ENCODE results near the gene PTPN14. TPM values are rescaled to one million over a fixed set of nuclear protein-coding genes. Genes with fewer than 3 reads are reported as not detected.

The PTPN14 gene
- total RNA-seq, 1 experiment from 2014 or later = 37.5 TPM

- no peak overlapping the region for H3K9ac ChIP-seq (ENCODE audit: low read length)
- H3K4me1 ChIP-seq (ENCODE audit: control insufficient read depth in 1 of 2, insufficient read depth in 2 of 2, low read length in 2 of 2) = no peaks in the 10 kb centered on the region
- ChIA-PET POLR2A (no interaction called here), RAD21 (ENCODE audit: low non-redundant PET in 1 of 2, low total read pairs in 2 of 2, uncharacterized antibody in 2 of 2, unreplicated experiment in 2 of 2) (no interaction called here), CTCF (no interaction called here)
- no peaks in the 10 kb centered on the region for H3K9me3 ChIP-seq (ENCODE audit: control insufficient read depth in 1 of 2, insufficient read depth in 1 of 2, low read depth in 1 of 2, low read length in 2 of 2)
- no peaks in the 10 kb centered on the region for H3K9me2 ChIP-seq (ENCODE audit: insufficient read depth)
- H2AFZ ChIP-seq (ENCODE audit: low read depth, low read length, poor library complexity, severe bottlenecking) = no peak overlapping the region
- H3K4me2 ChIP-seq (ENCODE audit: low read length) = no peak overlapping the region
- no peak for ATAC-seq
- H3K79me2 ChIP-seq (ENCODE audit: insufficient read depth, low read length) = no peaks in the 10 kb centered on the region
- no peaks in the 10 kb centered on the region for H3K27me3 ChIP-seq (ENCODE audit: insufficient read depth, low read length)
- H3K27ac ChIP-seq (ENCODE audit: low read depth, low read length) = no peak overlapping the region
- no peak overlapping the region for H3K4me3 ChIP-seq (replicated peaks in 1 of 2; ENCODE audit: low read depth in 1 of 2, low read length in 2 of 2)
- no peak for TF ChIP-seq MAX (IDR thresholded peaks at IDR 0.05)
- TF ChIP-seq SIN3A (IDR thresholded peaks at IDR 0.05; ENCODE audit: low read depth) = no peak
- TF ChIP-seq CBX3 (IDR thresholded peaks at IDR 0.05; ENCODE audit: low read depth) = no peak
- TF ChIP-seq POLR2A (IDR thresholded peaks at IDR 0.05; ENCODE audit: borderline replicate concordance, extremely low read depth, insufficient read depth, insufficient read length) = no peak
- no peak for TF ChIP-seq EZH2 (IDR thresholded peaks at IDR 0.05)
- TF ChIP-seq, protein P1, sequence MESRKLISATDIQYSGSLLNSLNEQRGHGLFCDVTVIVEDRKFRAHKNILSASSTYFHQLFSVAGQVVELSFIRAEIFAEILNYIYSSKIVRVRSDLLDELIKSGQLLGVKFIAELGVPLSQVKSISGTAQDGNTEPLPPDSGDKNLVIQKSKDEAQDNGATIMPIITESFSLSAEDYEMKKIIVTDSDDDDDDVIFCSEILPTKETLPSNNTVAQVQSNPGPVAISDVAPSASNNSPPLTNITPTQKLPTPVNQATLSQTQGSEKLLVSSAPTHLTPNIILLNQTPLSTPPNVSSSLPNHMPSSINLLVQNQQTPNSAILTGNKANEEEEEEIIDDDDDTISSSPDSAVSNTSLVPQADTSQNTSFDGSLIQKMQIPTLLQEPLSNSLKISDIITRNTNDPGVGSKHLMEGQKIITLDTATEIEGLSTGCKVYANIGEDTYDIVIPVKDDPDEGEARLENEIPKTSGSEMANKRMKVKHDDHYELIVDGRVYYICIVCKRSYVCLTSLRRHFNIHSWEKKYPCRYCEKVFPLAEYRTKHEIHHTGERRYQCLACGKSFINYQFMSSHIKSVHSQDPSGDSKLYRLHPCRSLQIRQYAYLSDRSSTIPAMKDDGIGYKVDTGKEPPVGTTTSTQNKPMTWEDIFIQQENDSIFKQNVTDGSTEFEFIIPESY (IDR thresholded peaks at IDR 0.05; ENCODE audit: extremely low read depth, insufficient replicate concordance, low read length) = no peak
- TF ChIP-seq, protein P2, sequence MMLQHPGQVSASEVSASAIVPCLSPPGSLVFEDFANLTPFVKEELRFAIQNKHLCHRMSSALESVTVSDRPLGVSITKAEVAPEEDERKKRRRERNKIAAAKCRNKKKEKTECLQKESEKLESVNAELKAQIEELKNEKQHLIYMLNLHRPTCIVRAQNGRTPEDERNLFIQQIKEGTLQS (IDR thresholded peaks at IDR 0.05) = no peak
- no peak for TF ChIP-seq RAD21 (IDR thresholded peaks at IDR 0.05; ENCODE audit: low read depth)
- no peak for TF ChIP-seq ZFX (IDR thresholded peaks at IDR 0.05)
- TF ChIP-seq SP1 (IDR thresholded peaks at IDR 0.05; ENCODE audit: low read depth) = no peak
- TF ChIP-seq CEBPB (IDR thresholded peaks at IDR 0.05; ENCODE audit: low read depth) = no peak
- TF ChIP-seq TCF7L2 (IDR thresholded peaks at IDR 0.05; ENCODE audit: borderline replicate concordance, extremely low read depth, insufficient read depth, insufficient read length) = no peak
- no peaks in the 10 kb centered on the region for H4K20me1 ChIP-seq (ENCODE audit: insufficient read depth)
- no peak for DNase-seq (ENCODE audit: low read depth, low spot score)
- no TSS peak for BruUV-seq (replicated peaks)
- no peaks in the 10 kb centered on the region; a peak in 1 of 4 replicates for H3K36me3 ChIP-seq (ENCODE audit: control insufficient read depth in 1 of 2, insufficient read depth in 2 of 2, low read length in 2 of 2)
- intact Hi-C loops (cut with micrococcal nuclease) = no loop called here
Observed at GRCh38 chr1:214337511-214337910, 213.9 kb downstream of the PTPN14 start.
